Adrenal gland (tissue), 12 donors: Measurements from ENCODE around the gene PCSK4. TPM values are rescaled to one million over a fixed set of nuclear protein-coding genes. Genes with fewer than 3 reads are reported as not detected.
"Not testable (repeated sequence)": the region's sequence is repeated elsewhere in the genome, so short reads cannot be mapped to it uniquely, and the experiment has no call there.

Experiments used
- DNase-seq, 7 donors: peaks; one replicate each; pipeline ENCODE4 v3.0.0-alpha.2; 2019 to 2020
- H3K27ac ChIP-seq, 5 donors: fragments of 200-600 bp; sonication (generic) in 4 of 5; 1 replicate in 3 of 5; 2 replicates in 2 of 5; pipeline versions ENCODE4 v1.5.1 to v1.8.0; 2016 to 2020; ENCODE audit warnings: mild to moderate bottlenecking in 1 of 5
- H3K27me3 ChIP-seq: fragments of 200-600 bp; 2 replicates; pipeline ENCODE4 v1.8.0; 2021
- H3K36me3 ChIP-seq, 2 donors: fragments of 200-600 bp; replicated peaks in 1 of 2; 1 replicate in 1 of 2; 2 replicates in 1 of 2; pipeline versions ENCODE4 v1.5.1 to v1.8.0; 2018 to 2022
- H3K4me1 ChIP-seq, 2 donors: fragments of 200-600 bp; replicated peaks in 1 of 2; 1 replicate in 1 of 2; 2 replicates in 1 of 2; pipeline versions ENCODE4 v1.5.1 to v1.8.0; 2018 to 2021
- H3K4me3 ChIP-seq, 4 donors: fragments of 200-600 bp; sonication (generic) in 3 of 4; one replicate each; pipeline ENCODE4 v1.5.1; 2016 to 2018
- H3K9me3 ChIP-seq, 3 donors: fragments of 200-600 bp; sonication (generic) in 1 of 3; replicated peaks in 1 of 3; 1 replicate in 2 of 3; 2 replicates in 1 of 3; pipeline versions ENCODE4 v1.5.1 to v1.8.0; 2016 to 2021
- POLR2A ChIP-seq, 2 donors: fragments of 450-650 bp; IDR thresholded peaks; one replicate each; pipeline ENCODE4 v1.6.1; 2017; ENCODE audit warnings: antibody characterized with exemption in 2 of 2, mild to moderate bottlenecking in 2 of 2, moderate library complexity in 1 of 2
- WGBS, 4 donors: extraction: QIAGEN DNeasy Blood & Tissue Kit in 2 of 4; methylation state at CpG; one replicate each; pipeline versions ENCODE4 v1.1.5 to v1.1.7; 2013 to 2017; 5-methylcytosine and 5-hydroxymethylcytosine counted together
- intact Hi-C, 2 donors: fragments of 100-400 bp; cut with DNase I; formaldehyde crosslinking; loops; one replicate each; pipeline versions ENCODE4 v1.14.1 to v1.15.0; 2022 to 2023
- polyA plus RNA-seq, 3 donors: library from polyadenylated mRNA; stranded (reverse); fragments of 200-250 nt in 2 of 3; fragments of 350-450 nt in 1 of 3; fragmentation: Illumina TruSeq in 1 of 3; extraction: RNeasy Lipid Tissue Mini Kit (QIAGEN cat#74804) in 1 of 3; gene quantifications; one replicate each; pipeline ENCODE4 v1.2.3, GENCODE V29; 2013 to 2014
- total RNA-seq, 9 donors: library from RNA; depleted of rRNA in 4 of 9; stranded (reverse); fragments of >200 nt in 4 of 9; fragments of 120-200 nt in 1 of 9; fragmentation: NEBNext Ultra II Directional in 1 of 9; extraction: Animal tissue kit (Norgen Biotek cat#: 25700) in 1 of 9; gene quantifications; one replicate each; pipeline versions ENCODE4 v1.1.0 to v1.2.4, GENCODE V29; 2013 to 2023
- TF ChIP-seq, protein P1 (sequence below), 6 experiments: fragments of 450-650 bp in 4 of 6; fragments of 200-600 bp in 2 of 6; sonication (generic) in 1 of 6; IDR thresholded peaks; 1 replicate in 5 of 6; 2 replicates in 1 of 6; pipeline versions ENCODE4 v1.5.1 to v1.8.0; 2016 to 2021; ENCODE audit warnings: antibody characterized with exemption in 6 of 6, mild to moderate bottlenecking in 2 of 6, moderate library complexity in 1 of 6
- donor health status: healthy with polysubstance abuse.
- donor health status: Bipolar disorder and iron deficiency.
- donor health status: DM: yes; HTN: yes; CAD: no.
- donor health status: DM: no; HTN: no; CAD: no.
- donor health status: DM: no; HTN: no; CAD: no.
- donor health status: DM: yes; HTN: yes; CAD: no.

Gene PCSK4
- total and polyA plus RNA-seq, 12 donors = 1.2 to 29.7 (median 4.8) TPM

DNA sequence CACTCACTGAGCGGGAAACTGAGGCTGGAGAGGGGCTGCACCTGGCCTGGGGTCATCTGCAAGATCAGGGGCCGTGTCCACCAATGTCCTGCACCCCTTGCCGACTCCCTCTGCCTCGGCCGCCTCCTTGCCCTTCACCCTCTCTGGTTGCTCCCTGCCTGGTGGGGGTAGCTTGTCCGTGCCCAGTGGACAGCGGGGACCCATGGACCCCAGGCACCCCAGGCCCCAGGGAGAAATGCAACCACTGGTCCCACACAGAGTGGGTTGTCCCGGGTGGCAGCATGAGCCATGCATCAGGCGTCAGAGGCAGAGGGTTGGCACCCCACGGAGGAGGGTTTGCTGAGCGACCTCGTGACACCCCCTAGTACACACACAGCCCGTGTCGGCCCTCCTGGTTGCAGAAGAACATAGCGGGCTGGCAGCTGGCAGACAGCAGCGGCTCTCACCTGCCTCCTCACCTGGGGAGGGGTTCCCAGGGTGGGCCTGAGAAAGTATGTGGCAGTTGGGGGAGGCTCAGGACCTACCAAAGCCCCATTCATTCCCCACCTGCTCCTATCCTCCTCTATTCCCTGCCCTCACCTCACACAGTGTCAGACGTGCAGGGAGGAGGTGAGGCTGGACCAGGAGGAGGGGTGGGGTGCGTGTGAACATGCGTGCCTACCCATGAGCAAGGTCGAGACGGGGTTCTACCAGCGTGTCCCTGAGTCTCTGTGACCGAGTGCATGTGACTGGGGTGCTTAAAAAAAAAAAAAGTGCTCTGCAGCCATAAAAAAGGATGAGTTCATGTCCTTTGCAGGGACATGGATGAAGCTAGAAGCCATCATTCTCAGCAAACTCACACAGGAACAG is 14.0 kb upstream of the PCSK4 start:
- Histone ChIP-seq H3K27ac (no peak overlapping the region), H3K9me3 (no peaks in the 10 kb centered on the region), H3K36me3 (no peaks in the 10 kb centered on the region), H3K4me1 (peaks cover 0 to 3% of the 10 kb centered on the region in 2 donors), H3K27me3 (no peaks in the 10 kb centered on the region), H3K4me3 (no peak overlapping the region)
- intact Hi-C loops = no loop called here
- WGBS, 4 donors = 33 to 50% (median 40%) methylated on average over 16 to 23 of the region's 23 CpGs
- TF ChIP-seq, protein P1, sequence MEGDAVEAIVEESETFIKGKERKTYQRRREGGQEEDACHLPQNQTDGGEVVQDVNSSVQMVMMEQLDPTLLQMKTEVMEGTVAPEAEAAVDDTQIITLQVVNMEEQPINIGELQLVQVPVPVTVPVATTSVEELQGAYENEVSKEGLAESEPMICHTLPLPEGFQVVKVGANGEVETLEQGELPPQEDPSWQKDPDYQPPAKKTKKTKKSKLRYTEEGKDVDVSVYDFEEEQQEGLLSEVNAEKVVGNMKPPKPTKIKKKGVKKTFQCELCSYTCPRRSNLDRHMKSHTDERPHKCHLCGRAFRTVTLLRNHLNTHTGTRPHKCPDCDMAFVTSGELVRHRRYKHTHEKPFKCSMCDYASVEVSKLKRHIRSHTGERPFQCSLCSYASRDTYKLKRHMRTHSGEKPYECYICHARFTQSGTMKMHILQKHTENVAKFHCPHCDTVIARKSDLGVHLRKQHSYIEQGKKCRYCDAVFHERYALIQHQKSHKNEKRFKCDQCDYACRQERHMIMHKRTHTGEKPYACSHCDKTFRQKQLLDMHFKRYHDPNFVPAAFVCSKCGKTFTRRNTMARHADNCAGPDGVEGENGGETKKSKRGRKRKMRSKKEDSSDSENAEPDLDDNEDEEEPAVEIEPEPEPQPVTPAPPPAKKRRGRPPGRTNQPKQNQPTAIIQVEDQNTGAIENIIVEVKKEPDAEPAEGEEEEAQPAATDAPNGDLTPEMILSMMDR (IDR thresholded peaks at IDR 0.05) = no peak
- no peak for TF ChIP-seq POLR2A (IDR thresholded peaks at IDR 0.05)
- DNase-seq = no peak

GRCh38 chr19:1503089-1503924 is 13.2 kb upstream of the PCSK4 start:
- intact Hi-C loops = no loop called here
- WGBS, 4 donors = 10 to 19% (median 12%) methylated on average over 10 to 49 of the region's 49 CpGs
- no peaks in the 10 kb centered on the region for H3K9me3 ChIP-seq
- H3K4me3 ChIP-seq = no peak overlapping the region
- TF ChIP-seq, protein P1 (IDR thresholded peaks at IDR 0.05) = peak; percentile 33 to 70 (median 56)
- no peak for TF ChIP-seq POLR2A (IDR thresholded peaks at IDR 0.05)
- peak in 2 of 7 donors; percentile 61 for DNase-seq
- no peak overlapping the region for H3K27ac ChIP-seq
- peaks cover 0 to under 1% of the 10 kb centered on the region in 2 donors for H3K4me1 ChIP-seq
- H3K27me3 ChIP-seq = no peaks in the 10 kb centered on the region
- no peaks in the 10 kb centered on the region for H3K36me3 ChIP-seq

DNA sequence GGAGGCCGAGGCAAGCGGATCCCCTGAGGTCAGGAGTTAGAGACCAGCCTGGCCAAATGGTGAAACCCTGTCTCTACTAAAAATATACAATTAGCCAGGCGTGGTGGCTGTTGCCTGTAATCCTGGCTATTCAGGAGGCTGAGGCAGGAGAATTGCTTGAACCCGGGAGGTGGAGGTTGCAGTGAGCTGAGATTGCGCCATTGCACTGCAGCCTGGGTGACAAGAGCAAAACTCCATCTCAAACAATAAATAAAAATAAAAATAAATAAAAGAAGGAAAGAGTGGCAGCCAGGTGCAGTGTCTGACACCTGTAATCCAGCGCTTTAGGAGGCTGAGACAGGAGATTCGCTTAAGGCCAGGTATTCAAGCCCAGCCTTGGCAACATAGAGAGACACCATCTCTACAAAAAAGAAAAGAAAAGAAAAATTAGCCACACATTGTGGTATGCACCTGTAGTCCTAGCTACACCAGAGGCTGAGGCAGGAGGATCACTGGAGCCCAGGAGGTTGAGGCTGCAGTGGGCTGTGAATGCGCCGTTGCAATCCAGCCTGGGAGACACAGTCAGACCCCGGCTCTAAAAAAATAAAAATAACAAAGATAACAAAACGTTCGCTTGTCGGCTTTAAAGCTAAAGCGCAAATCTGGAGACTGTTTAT is 12.4 kb upstream of the PCSK4 start:
- 57 to 66% (median 62%) methylated on average over 14 of the region's 14 CpGs for WGBS, 4 donors
- DNase-seq = no peak
- intact Hi-C loops = no loop called here
- Histone ChIP-seq H3K4me3 (no peak overlapping the region), H3K4me1 (no peaks in the 10 kb centered on the region), H3K36me3 (no peaks in the 10 kb centered on the region), H3K9me3 (no peaks in the 10 kb centered on the region), H3K27ac (no peak overlapping the region), H3K27me3 (no peaks in the 10 kb centered on the region)
- TF ChIP-seq POLR2A (IDR thresholded peaks at IDR 0.05) = no peak
- TF ChIP-seq, protein P1 (IDR thresholded peaks at IDR 0.05) = no peak

GRCh38 chr19:1501200-1501595 is 11.0 kb upstream of the PCSK4 start:
- Histone ChIP-seq H3K27ac (no peak overlapping the region), H3K9me3 (no peaks in the 10 kb centered on the region), H3K36me3 (no peaks in the 10 kb centered on the region), H3K27me3 (no peaks in the 10 kb centered on the region), H3K4me3 (no peak overlapping the region), H3K4me1 (no peaks in the 10 kb centered on the region)
- no peak for TF ChIP-seq POLR2A (IDR thresholded peaks at IDR 0.05)
- intact Hi-C loops = no loop called here
- 32 to 62% (median 53%) methylated on average over 8 to 9 of the region's 9 CpGs for WGBS, 4 donors
- no peak for DNase-seq

DNA sequence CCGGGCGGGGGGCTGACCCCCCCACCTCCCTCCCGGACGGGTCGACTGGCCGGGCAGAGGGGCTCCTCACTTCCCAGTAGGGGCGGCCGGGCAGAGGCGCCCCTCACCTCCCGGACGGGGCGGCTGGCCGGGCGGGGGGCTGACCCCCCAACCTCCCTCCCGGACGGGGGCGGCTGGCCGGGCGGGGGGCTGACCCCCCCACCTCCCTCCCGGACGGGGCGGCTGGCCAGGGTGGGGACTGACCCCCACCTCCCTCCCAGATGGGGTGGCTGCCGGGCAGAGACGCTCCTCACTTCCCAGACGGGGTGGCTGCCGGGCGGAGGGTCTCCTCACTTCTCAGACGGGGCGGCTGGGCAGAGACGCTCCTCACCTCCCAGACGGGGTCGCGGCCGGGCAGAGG is 9.1 kb upstream of the PCSK4 start:
- H3K36me3 ChIP-seq, H3K4me3 ChIP-seq, intact Hi-C loops, H3K27ac ChIP-seq, H3K27me3 ChIP-seq, H3K9me3 ChIP-seq, H3K4me1 ChIP-seq, DNase-seq: not testable (repeated sequence)
- 84 to 88% methylated on average over 12 to 29 of the region's 34 CpGs; no CpG with 5 or more reads in 2 of the 4 donors for WGBS, 4 donors
